ENCODE results near the gene PADI6. TPM values are rescaled to one million over a fixed set of nuclear protein-coding genes. Genes with fewer than 3 reads are reported as not detected.
A peak's percentile ranks its signal among the peaks of the same experiment; 100 is the strongest.

Gene PADI6
- total and polyA plus RNA-seq, 10 of the 15 experiments (the other 5 are each of a cell fraction or from before 2014, with no cell fraction given), result not detected

DNA sequence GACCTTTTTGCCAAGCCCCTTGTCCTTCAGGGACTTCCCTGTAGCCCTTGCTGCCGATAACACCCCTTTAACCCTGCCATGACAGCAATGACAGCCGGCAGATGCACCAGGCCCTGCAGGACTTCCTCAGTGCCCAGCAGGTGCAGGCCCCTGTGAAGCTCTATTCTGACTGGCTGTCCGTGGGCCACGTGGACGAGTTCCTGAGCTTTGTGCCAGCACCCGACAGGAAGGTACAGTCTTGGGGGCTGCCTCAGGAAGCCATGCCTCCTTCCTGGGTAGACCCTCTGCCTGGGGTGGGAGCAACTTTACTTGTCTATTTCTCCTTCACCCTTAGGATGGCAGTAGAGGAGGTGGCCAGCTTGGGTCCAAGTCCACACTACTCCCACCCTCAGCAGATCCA lies 16.1 kb upstream of the PADI6 start:
- H3K36me3 ChIP-seq (ENCODE audit: control insufficient read depth in 2 of 2, insufficient read depth in 2 of 2, low read length in 1 of 2), result no peaks in the 10 kb centered on the region
- H2AFZ ChIP-seq (ENCODE audit: control insufficient read depth, low read depth, low read length), result no peak overlapping the region
- H3K4me3 ChIP-seq, result no peak overlapping the region
- POLR2A ChIA-PET, result interaction anchor here (0.5 kb wide), 1 partner anchor 12 kb away, joined by 5 read pairs; no protein-coding TSS in a partner anchor
- no peaks in the 10 kb centered on the region for H3K4me1 ChIP-seq (ENCODE audit: control insufficient read depth, insufficient read depth, low read length)
- H3K9ac ChIP-seq (ENCODE audit: control insufficient read depth, insufficient read depth, low read length), result no peak overlapping the region
- CTCF ChIA-PET, result no interaction called here
- 0% methylated on average over 6 of the region's 6 CpGs for WGBS (ENCODE audit: insufficient coverage, insufficient replicate concordance, low lambda C conversion rate, missing lambda C conversion rate)
- ATAC-seq (no peak), FAIRE-seq (no peak), DNase-seq (ENCODE audit: low read depth, low spot score) (no peak)
- BruUV-seq (replicated peaks), result no TSS peak
- SMC1A ChIA-PET (ENCODE audit: uncharacterized antibody, unreplicated experiment), result no interaction called here
- in situ Hi-C loops (cut with MboI) (no loop called here), intact Hi-C loops (cut with micrococcal nuclease; ENCODE audit: unreplicated experiment) (no loop called here)
- no peak overlapping the region for H3K4me2 ChIP-seq (ENCODE audit: control insufficient read depth, insufficient read depth)
- no peaks in the 10 kb centered on the region; a peak in 1 of 4 replicates for H3K27me3 ChIP-seq (replicated peaks in 1 of 2; ENCODE audit: control insufficient read depth in 2 of 2, insufficient read depth in 2 of 2, low read length in 1 of 2)
- no peaks in the 10 kb centered on the region for H4K20me1 ChIP-seq (ENCODE audit: control insufficient read depth, insufficient read depth)
- H3K27ac ChIP-seq (ENCODE audit: control insufficient read depth, insufficient read depth), result no peak overlapping the region
- no peaks in the 10 kb centered on the region for H3K9me3 ChIP-seq (replicated peaks; ENCODE audit: control insufficient read depth, insufficient read depth, low read length)
- no peaks in the 10 kb centered on the region for H3K79me2 ChIP-seq (ENCODE audit: control insufficient read depth, insufficient read depth, low read length)
- RAD21 ChIA-PET (ENCODE audit: unreplicated experiment), result no interaction called here
- TF ChIP-seq, protein P1, sequence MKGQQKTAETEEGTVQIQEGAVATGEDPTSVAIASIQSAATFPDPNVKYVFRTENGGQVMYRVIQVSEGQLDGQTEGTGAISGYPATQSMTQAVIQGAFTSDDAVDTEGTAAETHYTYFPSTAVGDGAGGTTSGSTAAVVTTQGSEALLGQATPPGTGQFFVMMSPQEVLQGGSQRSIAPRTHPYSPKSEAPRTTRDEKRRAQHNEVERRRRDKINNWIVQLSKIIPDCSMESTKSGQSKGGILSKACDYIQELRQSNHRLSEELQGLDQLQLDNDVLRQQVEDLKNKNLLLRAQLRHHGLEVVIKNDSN (IDR thresholded peaks at IDR 0.05; ENCODE audit: borderline replicate concordance, extremely low read length, insufficient read depth, low read depth, low read length), result peak; percentile 48
- no peak for TF ChIP-seq BRCA1 (IDR thresholded peaks at IDR 0.05; ENCODE audit: low read depth, low read length)

DNA sequence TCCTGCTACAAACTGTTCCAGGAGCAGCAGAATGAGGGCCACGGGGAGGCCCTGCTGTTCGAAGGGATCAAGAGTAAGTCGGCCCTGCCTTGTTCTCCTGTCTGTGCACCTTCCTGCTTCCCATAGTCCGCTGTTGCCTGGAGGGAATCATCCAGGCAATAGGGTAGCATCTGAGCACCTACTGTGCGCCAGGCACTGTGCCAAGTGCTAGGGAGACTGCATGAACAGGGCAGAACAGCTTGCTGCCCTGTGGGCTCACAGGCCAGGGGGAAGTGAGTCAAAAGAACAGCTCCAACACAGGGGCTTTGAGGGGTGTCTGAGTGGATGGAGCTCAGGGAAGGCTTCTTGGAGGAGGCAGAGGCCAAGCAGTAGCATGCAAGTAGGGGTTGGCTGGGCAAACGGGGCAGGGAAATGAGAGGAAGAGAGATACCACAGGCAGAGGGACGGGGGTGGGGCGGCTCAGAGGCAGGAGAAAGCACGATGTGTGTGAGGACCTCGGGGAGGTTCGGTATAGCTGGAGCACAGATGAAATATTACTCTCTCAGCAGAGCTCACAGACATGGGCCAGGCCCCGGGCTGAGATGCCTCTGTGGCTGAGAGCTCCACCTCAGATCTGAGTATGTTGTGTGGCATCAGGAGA lies 15.5 kb upstream of the PADI6 start:
- no peak for FAIRE-seq
- H3K4me3 ChIP-seq, result no peak overlapping the region
- ChIA-PET SMC1A (ENCODE audit: uncharacterized antibody, unreplicated experiment) (no interaction called here), CTCF (no interaction called here), RAD21 (ENCODE audit: unreplicated experiment) (no interaction called here), POLR2A (no interaction called here)
- in situ Hi-C loops (cut with MboI), result no loop called here
- no peak overlapping the region for H3K27ac ChIP-seq (ENCODE audit: control insufficient read depth, insufficient read depth)
- no peak for DNase-seq (ENCODE audit: low read depth, low spot score)
- no peak overlapping the region for H2AFZ ChIP-seq (ENCODE audit: control insufficient read depth, low read depth, low read length)
- TF ChIP-seq, protein P2, sequence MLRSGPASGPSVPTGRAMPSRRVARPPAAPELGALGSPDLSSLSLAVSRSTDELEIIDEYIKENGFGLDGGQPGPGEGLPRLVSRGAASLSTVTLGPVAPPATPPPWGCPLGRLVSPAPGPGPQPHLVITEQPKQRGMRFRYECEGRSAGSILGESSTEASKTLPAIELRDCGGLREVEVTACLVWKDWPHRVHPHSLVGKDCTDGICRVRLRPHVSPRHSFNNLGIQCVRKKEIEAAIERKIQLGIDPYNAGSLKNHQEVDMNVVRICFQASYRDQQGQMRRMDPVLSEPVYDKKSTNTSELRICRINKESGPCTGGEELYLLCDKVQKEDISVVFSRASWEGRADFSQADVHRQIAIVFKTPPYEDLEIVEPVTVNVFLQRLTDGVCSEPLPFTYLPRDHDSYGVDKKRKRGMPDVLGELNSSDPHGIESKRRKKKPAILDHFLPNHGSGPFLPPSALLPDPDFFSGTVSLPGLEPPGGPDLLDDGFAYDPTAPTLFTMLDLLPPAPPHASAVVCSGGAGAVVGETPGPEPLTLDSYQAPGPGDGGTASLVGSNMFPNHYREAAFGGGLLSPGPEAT (IDR thresholded peaks at IDR 0.05; ENCODE audit: low read depth), result no peak
- no peak for TF ChIP-seq RCOR1 (conservative IDR thresholded peaks at IDR 0.05; ENCODE audit: low read depth, low read length)
- TF ChIP-seq CBFB (IDR thresholded peaks at IDR 0.05; ENCODE audit: low read depth), result no peak
- TF ChIP-seq PAX8 (IDR thresholded peaks at IDR 0.05), result no peak
- TF ChIP-seq RBBP5 (conservative IDR thresholded peaks at IDR 0.05), result no peak
- TF ChIP-seq NBN (IDR thresholded peaks at IDR 0.05), result no peak
- TF ChIP-seq CEBPB (IDR thresholded peaks at IDR 0.05; ENCODE audit: borderline replicate concordance in 1 of 2, low read depth in 2 of 2, low read length in 2 of 2), result no peak
- no peak for TF ChIP-seq PAX5 (IDR thresholded peaks at IDR 0.05; ENCODE audit: borderline replicate concordance, low read depth, low read length)
- TF ChIP-seq, protein P3, sequence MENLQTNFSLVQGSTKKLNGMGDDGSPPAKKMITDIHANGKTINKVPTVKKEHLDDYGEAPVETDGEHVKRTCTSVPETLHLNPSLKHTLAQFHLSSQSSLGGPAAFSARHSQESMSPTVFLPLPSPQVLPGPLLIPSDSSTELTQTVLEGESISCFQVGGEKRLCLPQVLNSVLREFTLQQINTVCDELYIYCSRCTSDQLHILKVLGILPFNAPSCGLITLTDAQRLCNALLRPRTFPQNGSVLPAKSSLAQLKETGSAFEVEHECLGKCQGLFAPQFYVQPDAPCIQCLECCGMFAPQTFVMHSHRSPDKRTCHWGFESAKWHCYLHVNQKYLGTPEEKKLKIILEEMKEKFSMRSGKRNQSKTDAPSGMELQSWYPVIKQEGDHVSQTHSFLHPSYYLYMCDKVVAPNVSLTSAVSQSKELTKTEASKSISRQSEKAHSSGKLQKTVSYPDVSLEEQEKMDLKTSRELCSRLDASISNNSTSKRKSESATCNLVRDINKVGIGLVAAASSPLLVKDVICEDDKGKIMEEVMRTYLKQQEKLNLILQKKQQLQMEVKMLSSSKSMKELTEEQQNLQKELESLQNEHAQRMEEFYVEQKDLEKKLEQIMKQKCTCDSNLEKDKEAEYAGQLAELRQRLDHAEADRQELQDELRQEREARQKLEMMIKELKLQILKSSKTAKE (IDR thresholded peaks at IDR 0.05; ENCODE audit: low read depth, poor library complexity, severe bottlenecking), result no peak
- TF ChIP-seq BRCA1 (IDR thresholded peaks at IDR 0.05; ENCODE audit: low read depth, low read length), result no peak
- TF ChIP-seq MYC (IDR thresholded peaks at IDR 0.05; ENCODE audit: insufficient read depth, insufficient read length, insufficient replicate concordance, low read length, severe bottlenecking), result no peak
- no peaks in the 10 kb centered on the region for H4K20me1 ChIP-seq (ENCODE audit: control insufficient read depth, insufficient read depth)
- no peaks in the 10 kb centered on the region for H3K36me3 ChIP-seq (ENCODE audit: control insufficient read depth in 2 of 2, insufficient read depth in 2 of 2, low read length in 1 of 2)
- intact Hi-C loops (cut with micrococcal nuclease; ENCODE audit: unreplicated experiment), result no loop called here
- no peaks in the 10 kb centered on the region; a peak in 1 of 4 replicates for H3K27me3 ChIP-seq (replicated peaks in 1 of 2; ENCODE audit: control insufficient read depth in 2 of 2, insufficient read depth in 2 of 2, low read length in 1 of 2)
- ATAC-seq, result no peak
- no peaks in the 10 kb centered on the region for H3K9me3 ChIP-seq (replicated peaks; ENCODE audit: control insufficient read depth, insufficient read depth, low read length)
- WGBS (ENCODE audit: insufficient coverage, insufficient replicate concordance, low lambda C conversion rate, missing lambda C conversion rate), result 25% methylated on average over 10 of the region's 12 CpGs
- H3K4me1 ChIP-seq (ENCODE audit: control insufficient read depth, insufficient read depth, low read length), result no peaks in the 10 kb centered on the region
- no peak overlapping the region for H3K4me2 ChIP-seq (ENCODE audit: control insufficient read depth, insufficient read depth)
- no peaks in the 10 kb centered on the region for H3K79me2 ChIP-seq (ENCODE audit: control insufficient read depth, insufficient read depth, low read length)
- no peak overlapping the region for H3K9ac ChIP-seq (ENCODE audit: control insufficient read depth, insufficient read depth, low read length)
- no TSS peak for BruUV-seq (replicated peaks)
